SK-N-MC (cell line): Measurements from ENCODE around the gene ING3.
A peak's percentile ranks its signal among the peaks of the same experiment; 100 is the strongest.

ENCODE experiments used
- DNase-seq: peaks from one replicate; pipeline ENCODE4 v3.0.0-alpha.2; 2011; ENCODE audit warnings: low read depth, low spot score
- H3K27ac ChIP-seq: fragments of 200-600 bp; sonication (generic); 2 replicates; pipeline ENCODE4 v1.5.1; 2016; ENCODE audit warnings: mixed run types
- H3K36me3 ChIP-seq: fragments of 200-600 bp; sonication (generic); 2 replicates; pipeline ENCODE4 v1.6.1; 2017; ENCODE audit warnings: antibody characterized with exemption, low read length, mixed read lengths; ENCODE audit not compliant: insufficient read depth
- H3K4me3 ChIP-seq: fragments of 200-600 bp; sonication (generic); 2 replicates; pipeline ENCODE4 v1.5.1; 2016
- H3K9ac ChIP-seq: fragments of 200-600 bp; sonication (generic); 2 replicates; pipeline ENCODE4 v1.8.0; 2017; ENCODE audit warnings: mixed run types, mixed read lengths; ENCODE audit not compliant: insufficient read length
- H3K9me3 ChIP-seq: fragments of 200-600 bp; sonication (generic); 2 replicates; pipeline ENCODE4 v1.6.1; 2017; ENCODE audit warnings: low read depth, mild to moderate bottlenecking, antibody characterized with exemption, low read length, moderate library complexity, mixed read lengths
- EZH2 ChIP-seq: fragments of 200-600 bp; sonication (generic); IDR thresholded peaks from one replicate; pipeline ENCODE4 v1.6.1; 2017; ENCODE audit warnings: antibody characterized with exemption
- FOXP2 ChIP-seq: optimal IDR thresholded peaks from 2 replicates; pipeline ENCODE3; 2011; ENCODE audit warnings: mild to moderate bottlenecking, moderate library complexity; ENCODE audit not compliant: insufficient read depth; ENCODE audit errors: extremely low read length, control extremely low read depth
- POLR2AphosphoS5 ChIP-seq: IDR thresholded peaks from 2 replicates; pipeline ENCODE4 v1.6.1; 2012; ENCODE audit warnings: mild to moderate bottlenecking, low read depth, low read length, borderline replicate concordance

The ING3 gene

DNA sequence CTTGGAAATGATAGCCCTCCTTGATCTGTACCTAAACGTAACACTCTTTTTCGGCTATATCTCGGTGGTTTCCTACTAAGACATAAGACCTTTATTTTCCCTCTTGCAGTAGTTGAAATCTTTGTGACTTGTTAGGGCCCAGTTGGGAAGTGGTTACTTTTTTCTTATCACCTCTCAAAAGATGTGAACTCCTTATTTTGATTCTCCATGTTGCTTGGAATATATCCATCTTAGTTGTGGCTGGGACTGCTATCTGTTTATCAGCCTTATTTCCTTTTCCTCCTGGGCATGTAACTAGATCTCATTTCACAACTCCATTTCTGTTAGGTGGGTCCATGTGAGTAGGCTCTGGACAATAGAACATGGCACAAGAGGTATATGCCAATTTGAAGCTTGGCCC lies 33.8 kb downstream of the ING3 start:
- Histone ChIP-seq H3K27ac (no peak overlapping the region), H3K4me3 (no peak overlapping the region), H3K9ac (no peak overlapping the region), H3K36me3 (no peaks in the 10 kb centered on the region), H3K9me3 (no peaks in the 10 kb centered on the region)
- DNase-seq: no peak
- TF ChIP-seq EZH2: no peak
- TF ChIP-seq POLR2AphosphoS5: no peak
- no peak for TF ChIP-seq FOXP2

- TF ChIP-seq POLR2AphosphoS5 (no peak), FOXP2 (no peak), EZH2 (no peak)
- H3K4me3 ChIP-seq: no peak overlapping the region
- DNase-seq: no peak
- H3K27ac ChIP-seq: no peak overlapping the region
- H3K9ac ChIP-seq: no peak overlapping the region
- H3K9me3 ChIP-seq: no peaks in the 10 kb centered on the region
- no peaks in the 10 kb centered on the region for H3K36me3 ChIP-seq
Observed at GRCh38 chr7:120985130-120985758, 34.7 kb downstream of the ING3 start.

GRCh38 chr7:120985839-120986238 lies 35.3 kb downstream of the ING3 start:
- DNase-seq: no peak
- TF ChIP-seq EZH2: no peak
- TF ChIP-seq POLR2AphosphoS5: no peak
- no peak for TF ChIP-seq FOXP2
- no peak overlapping the region for H3K4me3 ChIP-seq
- no peak overlapping the region for H3K9ac ChIP-seq
- H3K9me3 ChIP-seq: no peaks in the 10 kb centered on the region
- H3K36me3 ChIP-seq: no peaks in the 10 kb centered on the region
- no peak overlapping the region for H3K27ac ChIP-seq

- no peak overlapping the region for H3K9ac ChIP-seq
- no peak for DNase-seq
- no peaks in the 10 kb centered on the region for H3K36me3 ChIP-seq
- no peaks in the 10 kb centered on the region for H3K9me3 ChIP-seq
- H3K4me3 ChIP-seq: no peak overlapping the region
- no peak overlapping the region for H3K27ac ChIP-seq
- no peak for TF ChIP-seq FOXP2
- TF ChIP-seq POLR2AphosphoS5: no peak
- TF ChIP-seq EZH2: no peak
Observed at GRCh38 chr7:120986650-120987049, 36.1 kb downstream of the ING3 start.

DNA sequence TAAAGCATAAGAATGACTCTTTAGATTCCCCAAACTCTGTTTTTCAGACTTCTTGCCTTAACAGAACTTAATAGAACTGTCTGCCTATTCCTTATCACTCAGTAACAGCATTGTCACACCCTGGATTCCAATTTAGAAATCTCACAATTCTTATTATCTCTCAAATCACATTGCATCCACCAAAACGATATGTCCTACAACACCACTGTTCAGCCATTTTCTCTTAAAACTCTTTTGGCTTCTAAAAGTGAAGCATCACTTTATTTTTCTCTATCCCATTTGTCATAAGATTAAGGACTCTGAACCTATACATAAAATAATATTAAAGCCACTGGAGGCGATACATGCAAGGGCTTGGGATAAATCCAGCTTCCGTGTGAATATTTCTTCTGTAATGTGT lies 36.7 kb downstream of the ING3 start:
- H3K4me3 ChIP-seq: no peak overlapping the region
- no peak overlapping the region for H3K27ac ChIP-seq
- H3K9ac ChIP-seq: no peak overlapping the region
- H3K9me3 ChIP-seq: no peaks in the 10 kb centered on the region
- no peak for DNase-seq
- H3K36me3 ChIP-seq: no peaks in the 10 kb centered on the region
- TF ChIP-seq POLR2AphosphoS5 (no peak), EZH2 (no peak), FOXP2 (no peak)

- Histone ChIP-seq H3K36me3 (no peaks in the 10 kb centered on the region), H3K9ac (no peak overlapping the region), H3K27ac (no peak overlapping the region), H3K4me3 (0 out of 2 replicates have a peak overlapping the region, but pooled peaks have one; percentile 2), H3K9me3 (no peaks in the 10 kb centered on the region)
- DNase-seq: peak; percentile 64
- TF ChIP-seq FOXP2 (no peak), POLR2AphosphoS5 (no peak), EZH2 (no peak)
Observed at GRCh38 chr7:120987683-120988590, 37.4 kb downstream of the ING3 start.

- Histone ChIP-seq H3K36me3 (no peaks in the 10 kb centered on the region), H3K9ac (no peak within 1 kb of the TSS), H3K27ac (no peak within 1 kb of the TSS), H3K4me3 (0 out of 2 replicates have a peak within 1 kb of the TSS, but pooled peaks have one; percentile 2), H3K9me3 (no peaks in the 10 kb centered on the region)
- no peak for DNase-seq
- no peak for TF ChIP-seq EZH2
- TF ChIP-seq FOXP2: no peak
- TF ChIP-seq POLR2AphosphoS5: no peak
Observed at GRCh38 chr7:120988591-120989256, 38.1 kb downstream of the ING3 start, which contains the start of gene CPED1. CPED1 (plus strand) TSS chr7:120988711; CDS start chr7:120989622, 911 bp downstream.
